H1 (cell line): ENCODE measurements around the gene CD28. TPM values are rescaled to one million over a fixed set of nuclear protein-coding genes. Genes with fewer than 3 reads are reported as not detected.
A peak's percentile ranks its signal among the peaks of the same experiment; 100 is the strongest.

Source experiments
- CTCF ChIA-PET: fragments of 300-600 bp; sonication (Branson Sonifier 250); formaldehyde crosslinking; loops from one replicate; lab custom pipeline; 2021; ENCODE audit not compliant: partially characterized antibody; lab: Charles Lee
- POLR2A ChIA-PET: fragments of 300-600 bp; sonication (Branson Sonifier 250); formaldehyde crosslinking; loops from one replicate; lab custom pipeline; 2021; ENCODE audit warnings: inconsistent platforms; ENCODE audit not compliant: partially characterized antibody; lab: Charles Lee
- DNase-seq, 2 experiments: peaks; one replicate each; pipeline versions ENCODE4 v3.0.0 to v3.0.0-alpha.2; 2010 to 2022; ENCODE audit warnings: low spot score in 2 of 2, low read depth in 1 of 2, mixed read lengths in 1 of 2
- FAIRE-seq: peaks from 2 replicates; lab custom pipeline; 2011; peaks lifted over from hg19 to GRCh38; lab: Jason Lieb, UNC
- H2AFZ ChIP-seq: 2 replicates; pipeline ENCODE4 v1.8.1; 2012; ENCODE audit warnings: low read length, inconsistent platforms
- H2AK5ac ChIP-seq: 2 replicates; pipeline ENCODE4 v1.6.1; 2013; ENCODE audit warnings: low read depth, low read length
- H2BK120ac ChIP-seq: replicated peaks from 2 replicates; pipeline ENCODE3; 2013; ENCODE audit warnings: low read depth, low read length, inconsistent platforms
- H2BK12ac ChIP-seq: 2 replicates; pipeline ENCODE4 v1.6.1; 2013; ENCODE audit warnings: low read depth, low read length
- H2BK15ac ChIP-seq: 2 replicates; pipeline ENCODE4 v1.6.1; 2013; ENCODE audit warnings: low read length
- H2BK20ac ChIP-seq: 2 replicates; pipeline ENCODE4 v1.6.1; 2013; ENCODE audit warnings: low read length
- H2BK5ac ChIP-seq: 2 replicates; pipeline ENCODE4 v1.6.1; 2013; ENCODE audit warnings: low read depth, low read length
- H3K14ac ChIP-seq: 2 replicates; pipeline ENCODE4 v1.6.1; 2013; ENCODE audit warnings: inconsistent platforms; ENCODE audit not compliant: insufficient read length
- H3K18ac ChIP-seq: 2 replicates; pipeline ENCODE4 v1.6.1; 2013; ENCODE audit warnings: low read length; ENCODE audit errors: extremely low read depth
- H3K23ac ChIP-seq: 2 replicates; pipeline ENCODE4 v1.6.1; 2013; ENCODE audit warnings: inconsistent platforms; ENCODE audit not compliant: insufficient read length
- H3K23me2 ChIP-seq: 2 replicates; pipeline ENCODE4 v1.6.1; 2013; ENCODE audit warnings: low read depth, low read length
- H3K27ac ChIP-seq: 2 replicates; pipeline ENCODE4 v1.6.1; 2011; ENCODE audit warnings: low read depth, low read length, inconsistent platforms
- H3K27me3 ChIP-seq, 4 experiments: replicated peaks in 1 of 4; 1 replicate in 1 of 4; 2 replicates in 3 of 4; pipeline versions ENCODE4 v1.6.1 to v1.8.1; 2011 to 2013; ENCODE audit warnings: low read length in 3 of 4, mild to moderate bottlenecking in 3 of 4, inconsistent platforms in 2 of 4, mixed read lengths in 2 of 4, moderate library complexity in 1 of 4; ENCODE audit not compliant: control insufficient read depth in 3 of 4, insufficient read depth in 3 of 4; ENCODE audit errors: extremely low read depth in 1 of 4
- H3K36me3 ChIP-seq, 4 experiments: 2 replicates each; pipeline versions ENCODE4 v1.6.1 to v1.8.1; 2011 to 2013; ENCODE audit warnings: mild to moderate bottlenecking in 4 of 4, low read length in 3 of 4, moderate library complexity in 2 of 4, control low read depth in 1 of 4, inconsistent platforms in 1 of 4; ENCODE audit not compliant: insufficient read depth in 4 of 4, control insufficient read depth in 2 of 4
- H3K4ac ChIP-seq: replicated peaks from 2 replicates; pipeline ENCODE3; 2013; ENCODE audit warnings: low read length, low read depth, mixed read lengths, inconsistent platforms; ENCODE audit not compliant: insufficient read length
- H3K4me1 ChIP-seq, 4 experiments: replicated peaks in 1 of 4; 1 replicate in 1 of 4; 2 replicates in 3 of 4; pipeline versions ENCODE4 v1.6.1 to v1.8.1; 2011 to 2013; ENCODE audit warnings: low read length in 3 of 4, inconsistent platforms in 2 of 4, mixed read lengths in 1 of 4; ENCODE audit not compliant: insufficient read depth in 4 of 4, control insufficient read depth in 3 of 4
- H3K4me2 ChIP-seq, 2 experiments: 2 replicates each; pipeline versions ENCODE4 v1.6.1 to v1.8.1; 2011 to 2013; ENCODE audit warnings: low read depth in 2 of 2, low read length in 2 of 2, control low read depth in 1 of 2, inconsistent platforms in 1 of 2, mild to moderate bottlenecking in 1 of 2; ENCODE audit not compliant: insufficient read depth in 1 of 2
- H3K4me3 ChIP-seq, 4 experiments: fragments of 200-600, 300-600 bp in 1 of 4; sonication (generic), shearing (Covaris generic), sonication (Bioruptor Twin) in 1 of 4; 2 replicates each; pipeline versions ENCODE4 v1.5.1 to v1.8.1; 2011 to 2016; ENCODE audit warnings: low read length in 4 of 4, low read depth in 3 of 4, control low read depth in 2 of 4, inconsistent platforms in 2 of 4, mild to moderate bottlenecking in 2 of 4, mixed read lengths in 1 of 4, moderate library complexity in 1 of 4; ENCODE audit not compliant: insufficient read depth in 2 of 4; ENCODE audit errors: extremely low read depth in 1 of 4
- H3K56ac ChIP-seq: replicated peaks from 2 replicates; pipeline ENCODE3; 2013; ENCODE audit warnings: low read depth, mild to moderate bottlenecking, mixed read lengths, low read length, inconsistent platforms; ENCODE audit not compliant: insufficient read length
- H3K79me1 ChIP-seq: 2 replicates; pipeline ENCODE4 v1.6.1; 2013; ENCODE audit warnings: low read depth, low read length, control low read depth
- H3K79me2 ChIP-seq, 2 experiments: 2 replicates each; pipeline versions ENCODE4 v1.6.1 to v1.8.1; 2012 to 2013; ENCODE audit warnings: low read length in 2 of 2, mild to moderate bottlenecking in 2 of 2, inconsistent platforms in 1 of 2; ENCODE audit not compliant: insufficient read depth in 2 of 2, control insufficient read depth in 1 of 2
- H3K9ac ChIP-seq, 4 experiments: replicated peaks in 1 of 4; 1 replicate in 1 of 4; 2 replicates in 3 of 4; pipeline versions ENCODE4 v1.6.1 to v1.8.1; 2011 to 2013; ENCODE audit warnings: low read depth in 3 of 4, low read length in 3 of 4, control low read depth in 2 of 4, mild to moderate bottlenecking in 2 of 4, moderate library complexity in 2 of 4, inconsistent platforms in 1 of 4; ENCODE audit errors: extremely low read depth in 1 of 4
- H3K9me3 ChIP-seq, 2 experiments: 2 replicates each; pipeline versions ENCODE4 v1.6.1 to v1.8.1; 2012 to 2013; ENCODE audit warnings: mild to moderate bottlenecking in 2 of 2, moderate library complexity in 2 of 2, control low read depth in 1 of 2, inconsistent platforms in 1 of 2, low read depth in 1 of 2, low read length in 1 of 2, mixed read lengths in 1 of 2; ENCODE audit not compliant: insufficient read depth in 2 of 2
- H4K20me1 ChIP-seq, 2 experiments: replicated peaks in 1 of 2; 2 replicates each; pipeline versions ENCODE3 to v1.8.1; 2011 to 2013; ENCODE audit warnings: inconsistent platforms in 2 of 2, low read length in 2 of 2, mild to moderate bottlenecking in 1 of 2; ENCODE audit not compliant: insufficient read depth in 2 of 2, control insufficient read depth in 1 of 2
- H4K5ac ChIP-seq: 2 replicates; pipeline ENCODE4 v1.6.1; 2013; ENCODE audit warnings: low read length, low read depth, mixed read lengths, inconsistent platforms; ENCODE audit not compliant: insufficient read length
- H4K8ac ChIP-seq: 2 replicates; pipeline ENCODE4 v1.8.0; 2013; ENCODE audit warnings: mild to moderate bottlenecking, moderate library complexity, low read length, inconsistent platforms; ENCODE audit not compliant: insufficient read depth; ENCODE audit errors: extremely low read depth
- H4K91ac ChIP-seq: replicated peaks from 2 replicates; pipeline ENCODE3; 2013; ENCODE audit warnings: low read length, mixed read lengths, inconsistent platforms; ENCODE audit not compliant: insufficient read length
- CHD2 ChIP-seq: IDR thresholded peaks from 2 replicates; pipeline ENCODE4 v1.6.1; 2012; ENCODE audit warnings: low read length, improper control_type of control experiment
- JUND ChIP-seq: IDR thresholded peaks from 2 replicates; pipeline ENCODE4 v1.6.1; 2011; ENCODE audit warnings: mild to moderate bottlenecking, improper control_type of control experiment, low read length
- KDM1A ChIP-seq: fragments of 200-600, 300-600 bp; sonication (generic); IDR thresholded peaks from 2 replicates; pipeline ENCODE4 v1.7.1; 2016; ENCODE audit warnings: mild to moderate bottlenecking, low read length, borderline replicate concordance
- NANOG ChIP-seq: IDR thresholded peaks from 2 replicates; pipeline ENCODE4 v1.6.1; 2011; ENCODE audit warnings: low read length, low read depth, mild to moderate bottlenecking, inconsistent platforms; ENCODE audit not compliant: insufficient read depth, poor library complexity, severe bottlenecking
- RAD21 ChIP-seq, 2 experiments: IDR thresholded peaks in 1 of 2; conservative IDR thresholded peaks in 1 of 2; 2 replicates each; pipeline ENCODE4 v1.6.1; 2011; ENCODE audit warnings: low read depth in 2 of 2, low read length in 2 of 2, improper control_type of control experiment in 1 of 2, inconsistent platforms in 1 of 2, mild to moderate bottlenecking in 1 of 2, moderate library complexity in 1 of 2
- RBBP5 ChIP-seq: IDR thresholded peaks from 2 replicates; pipeline ENCODE4 v1.7.1; 2012; ENCODE audit warnings: low read depth, mild to moderate bottlenecking, inconsistent platforms, low read length, moderate library complexity, borderline replicate concordance
- RFX5 ChIP-seq: IDR thresholded peaks from 2 replicates; pipeline ENCODE4 v1.6.1; 2011; ENCODE audit warnings: low read depth, low read length, improper control_type of control experiment, borderline replicate concordance
- SIX5 ChIP-seq: IDR thresholded peaks from 2 replicates; pipeline ENCODE4 v1.6.1; 2011; ENCODE audit warnings: mild to moderate bottlenecking, low read depth, low read length
- TAF7 ChIP-seq: optimal IDR thresholded peaks from 2 replicates; pipeline ENCODE3; 2011; ENCODE audit warnings: low read depth, mild to moderate bottlenecking, inconsistent platforms, low read length, moderate library complexity, borderline replicate concordance
- WGBS, 2 experiments: shearing (Covaris generic) in 1 of 2; methylation state at CpG; one replicate each; pipeline versions ENCODE4 v1.1.6 to v1.1.7; 2013 to 2015; ENCODE audit warnings: low lambda C conversion rate in 2 of 2, mixed read lengths in 2 of 2, inconsistent platforms in 1 of 2, low coverage in 1 of 2, missing lambda C conversion rate in 1 of 2; ENCODE audit not compliant: insufficient replicate concordance in 2 of 2, insufficient coverage in 1 of 2, insufficient read length in 1 of 2; ENCODE audit errors: extremely low coverage in 1 of 2, missing lambda C conversion rate in 1 of 2; 5-methylcytosine and 5-hydroxymethylcytosine counted together
- polyA plus RNA-seq, 7 experiments: library from polyadenylated mRNA; depleted of rRNA in 3 of 7; stranded (reverse) in 5 of 7; unstranded in 2 of 7; fragments of >200 nt in 5 of 7; fragments of 200-250 nt in 2 of 7; gene quantifications; 1 replicate in 5 of 7; 2 replicates in 1 of 7; 4 replicates in 1 of 7; pipeline versions ENCODE4 v1.2.1 to v1.2.3, GENCODE V29; 2011 to 2013; ENCODE audit warnings: missing spikeins in 2 of 7, mixed read lengths in 2 of 7
- total RNA-seq: library from RNA; stranded (reverse); fragmentation: NEBNext Ultra II Directional; extraction: Animal tissue kit (Norgen Biotek cat#: 25700); gene quantifications from 2 replicates; pipeline ENCODE4 v1.2.1, GENCODE V29; 2021
- TF ChIP-seq, protein P1 (sequence below): IDR thresholded peaks from 2 replicates; pipeline ENCODE4 v1.6.1; 2012; ENCODE audit warnings: low read length, inconsistent platforms

Gene CD28
- total and polyA plus RNA-seq, 2 of the 8 experiments (the other 6 are each of a cell fraction or from before 2014, with no cell fraction given): not detected

DNA sequence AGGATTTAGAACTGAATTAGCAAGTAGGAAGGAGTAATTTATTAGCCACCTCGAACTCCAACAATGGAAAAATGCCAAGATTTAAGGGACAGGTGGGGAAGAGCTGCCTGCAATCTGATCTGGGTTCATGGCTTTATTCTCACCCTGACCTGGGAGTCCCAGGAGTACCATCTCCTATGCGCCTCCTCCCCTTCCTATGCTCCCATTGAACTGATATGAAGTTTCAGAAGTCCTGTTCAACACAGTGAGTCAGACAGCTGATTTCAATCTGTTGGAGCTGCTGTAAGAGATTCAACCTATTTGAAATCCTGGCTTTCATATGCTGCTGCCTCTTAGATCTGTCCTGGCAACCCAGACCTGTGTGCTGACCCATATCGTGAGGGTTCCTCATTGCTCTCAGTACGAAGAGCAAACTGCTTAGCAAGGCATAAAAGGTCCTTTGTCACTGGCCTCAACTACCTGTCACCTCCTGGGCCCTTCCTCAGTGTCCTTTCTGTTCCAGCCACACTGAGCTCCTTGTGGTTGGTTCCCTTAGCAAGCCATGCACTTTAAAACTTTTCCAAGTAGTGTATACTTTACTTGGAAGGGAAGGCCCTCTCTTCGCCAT lies 15.9 kb upstream of the CD28 start:
- Histone ChIP-seq H4K8ac (no peak overlapping the region), H4K20me1 (no peaks in the 10 kb centered on the region), H3K4me2 (no peak overlapping the region), H2BK5ac (no peak overlapping the region), H3K23ac (no peak overlapping the region), H3K79me1 (no peaks in the 10 kb centered on the region), H3K9me3 (no peaks in the 10 kb centered on the region), H2BK12ac (no peak overlapping the region), H2BK20ac (no peak overlapping the region), H4K5ac (no peak overlapping the region), H3K36me3 (no peaks in the 10 kb centered on the region; a peak in 1 of 8 replicates), H2BK15ac (no peak overlapping the region), H3K27me3 (peaks cover 0 to 1% (median 0%) of the 10 kb centered on the region in 4 experiments; a peak in 1 of 7 replicates), H3K4me1 (no peaks in the 10 kb centered on the region), H3K18ac (no peak overlapping the region), H4K91ac (no peak overlapping the region), H2AFZ (peak overlapping the region; percentile 9; the same call in 1 of the 2 replicates), H3K14ac (no peak overlapping the region), H3K9ac (no peak overlapping the region), H3K23me2 (no peaks in the 10 kb centered on the region), H3K4ac (no peak overlapping the region), H2AK5ac (no peak overlapping the region), H3K79me2 (no peaks in the 10 kb centered on the region), H3K56ac (no peak overlapping the region), H3K27ac (no peak overlapping the region), H3K4me3 (no peak overlapping the region), H2BK120ac (no peak overlapping the region)
- 89% methylated on average over 5 of the region's 5 CpGs; no CpG with 5 or more reads in 1 of the 2 experiments for WGBS, 2 experiments
- ChIA-PET POLR2A (interaction anchor here (0.9 kb wide), 1 partner anchor 53 kb away, joined by 3 read pairs; no protein-coding TSS in a partner anchor), CTCF (interaction anchor here (1.1 kb wide), 1 partner anchor 23 kb away, joined by 3 read pairs; no protein-coding TSS in a partner anchor)
- DNase-seq (no peak), FAIRE-seq (no peak)
- TF ChIP-seq RFX5: no peak
- no peak for TF ChIP-seq TAF7
- TF ChIP-seq, protein P1, sequence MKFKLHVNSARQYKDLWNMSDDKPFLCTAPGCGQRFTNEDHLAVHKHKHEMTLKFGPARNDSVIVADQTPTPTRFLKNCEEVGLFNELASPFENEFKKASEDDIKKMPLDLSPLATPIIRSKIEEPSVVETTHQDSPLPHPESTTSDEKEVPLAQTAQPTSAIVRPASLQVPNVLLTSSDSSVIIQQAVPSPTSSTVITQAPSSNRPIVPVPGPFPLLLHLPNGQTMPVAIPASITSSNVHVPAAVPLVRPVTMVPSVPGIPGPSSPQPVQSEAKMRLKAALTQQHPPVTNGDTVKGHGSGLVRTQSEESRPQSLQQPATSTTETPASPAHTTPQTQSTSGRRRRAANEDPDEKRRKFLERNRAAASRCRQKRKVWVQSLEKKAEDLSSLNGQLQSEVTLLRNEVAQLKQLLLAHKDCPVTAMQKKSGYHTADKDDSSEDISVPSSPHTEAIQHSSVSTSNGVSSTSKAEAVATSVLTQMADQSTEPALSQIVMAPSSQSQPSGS: no peak
- TF ChIP-seq KDM1A: no peak
- TF ChIP-seq NANOG: no peak
- TF ChIP-seq CHD2: no peak
- TF ChIP-seq SIX5: no peak
- no peak for TF ChIP-seq RBBP5
- TF ChIP-seq RAD21 (IDR thresholded peaks at IDR 0.05 in 1 of 2, conservative IDR thresholded peaks at IDR 0.05 in 1 of 2; ENCODE audit: low read depth in 2 of 2, low read length in 2 of 2): no peak
- no peak for TF ChIP-seq JUND
